NCI-H524 (cell line): ENCODE results near the gene HOXA11.

ENCODE experiments used
- DNase-seq, 2 experiments: peaks; one replicate each; lab custom pipeline; 2025; lab: John Stamatoyannopoulos, UW

The HOXA11 gene

GRCh38 chr7:27169658-27170425 is 15.2 kb downstream of the HOXA11 start:
- peak; percentile 15 to 63 for DNase-seq

- peak; percentile 51 to 84 for DNase-seq
Measured at GRCh38 chr7:27168265-27168947, 16.6 kb downstream of the HOXA11 start.

- DNase-seq: no peak
Measured at GRCh38 chr7:27167916-27168264, 17.1 kb downstream of the HOXA11 start.

- no peak for DNase-seq
Measured at GRCh38 chr7:27166531-27167505, 18.2 kb downstream of the HOXA11 start.

- no peak for DNase-seq
Measured at GRCh38 chr7:27165996-27166530, 19.0 kb downstream of the HOXA11 start.

GRCh38 chr7:27165089-27165995 is 19.7 kb downstream of the HOXA11 start, which contains the start of gene HOXA9:
TSS of gene HOXA9 (minus strand) at chr7:27165537. CDS start at chr7:27165457, 80 bp downstream.
- DNase-seq: no peak

- no peak for DNase-seq
Measured at GRCh38 chr7:27164367-27165088, 20.5 kb downstream of the HOXA11 start.

- no peak for DNase-seq
Measured at GRCh38 chr7:27164045-27164366, 21.0 kb downstream of the HOXA11 start.

- DNase-seq: no peak
Measured at GRCh38 chr7:27163288-27164044, 21.6 kb downstream of the HOXA11 start.

GRCh38 chr7:27162561-27163287 is 22.3 kb downstream of the HOXA11 start:
- DNase-seq: no peak

GRCh38 chr7:27161721-27162560 is 23.1 kb downstream of the HOXA11 start:
- no peak for DNase-seq

GRCh38 chr7:27161214-27161720 is 23.8 kb downstream of the HOXA11 start:
- DNase-seq: no peak

- DNase-seq: peak; percentile 71 to 74
Measured at GRCh38 chr7:27160546-27161213, 24.4 kb downstream of the HOXA11 start.

- no peak for DNase-seq
Measured at GRCh38 chr7:27160145-27160545, 24.9 kb downstream of the HOXA11 start.

GRCh38 chr7:27159266-27160144 is 25.5 kb downstream of the HOXA11 start:
- no peak for DNase-seq
